NCI-H2081 treated with DMSO at 0.1 percent for 48 hours (cell line): ENCODE results near the gene RDM1.
"Not testable (repeated sequence)": the region's sequence is repeated elsewhere in the genome, so short reads cannot be mapped to it uniquely, and the experiment has no call there.

ENCODE experiments used
- DNase-seq: peaks from one replicate; lab custom pipeline; 2025; lab: John Stamatoyannopoulos, UW

RDM1 gene

GRCh38 chr17:35898283-35899070 is 32.1 kb downstream of the RDM1 start:
- DNase-seq, result no peak

DNA sequence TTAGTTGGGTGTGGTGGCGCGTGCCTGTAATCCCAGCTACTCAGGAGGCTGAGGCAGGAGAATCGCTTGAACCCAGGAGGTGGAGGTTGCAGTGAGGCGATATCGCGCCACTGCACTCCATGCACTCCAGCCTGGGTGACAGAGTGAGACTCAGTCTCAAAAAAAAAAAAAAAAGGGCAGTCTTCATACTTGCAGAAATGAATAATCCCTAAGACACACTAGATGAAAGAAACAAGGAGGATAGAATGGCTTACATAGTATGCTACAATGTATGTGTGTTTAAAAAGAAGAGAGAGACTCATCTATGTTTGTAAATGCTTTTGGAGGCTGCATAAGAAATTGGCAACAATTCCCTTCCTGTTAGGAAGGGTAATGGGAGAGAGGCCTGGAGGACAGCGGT is 32.8 kb downstream of the RDM1 start:
- not testable (repeated sequence) for DNase-seq

- DNase-seq, result no peak
These were observed 34.7 kb downstream of the RDM1 start for GRCh38 chr17:35895636-35896587.

DNA sequence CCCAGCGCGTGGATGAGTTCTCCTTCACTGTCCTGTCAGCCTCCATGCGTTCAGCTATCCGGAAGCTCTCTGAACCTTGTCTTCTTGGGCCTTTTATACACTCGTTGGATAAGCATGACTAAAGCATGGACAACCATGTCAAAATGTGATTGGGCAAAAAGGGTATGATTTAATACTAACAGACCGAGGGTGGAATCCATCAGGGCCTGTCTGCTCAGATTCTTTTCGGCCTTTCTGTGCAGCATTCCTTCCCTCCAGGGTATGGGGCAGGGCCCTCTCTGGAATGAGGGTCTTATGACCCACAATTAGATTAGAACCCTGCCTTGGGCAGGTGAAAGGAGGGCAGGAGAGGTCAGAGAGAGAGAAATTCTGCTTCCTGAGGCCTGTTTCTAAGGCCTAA is 36.4 kb downstream of the RDM1 start:
- DNase-seq, result no peak

DNA sequence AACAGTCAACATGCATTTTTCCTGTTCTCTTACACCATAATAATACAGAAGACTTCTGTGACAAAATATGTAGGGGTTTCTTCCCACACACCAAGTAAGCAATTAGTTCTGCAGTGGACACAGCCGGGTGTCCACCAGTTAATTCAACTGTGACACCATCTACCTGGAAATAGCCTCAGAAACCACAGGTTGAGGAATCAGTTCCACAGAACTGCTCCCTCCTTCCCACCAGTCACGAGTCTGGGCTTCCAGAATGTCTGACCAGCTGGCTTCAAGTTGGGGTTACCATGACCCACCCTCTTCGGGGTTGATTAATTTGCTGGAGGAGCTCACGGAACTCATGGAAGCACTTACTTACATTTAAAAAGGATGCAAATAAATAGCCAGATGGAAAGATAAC is 36.8 kb downstream of the RDM1 start:
- DNase-seq, result no peak

DNA sequence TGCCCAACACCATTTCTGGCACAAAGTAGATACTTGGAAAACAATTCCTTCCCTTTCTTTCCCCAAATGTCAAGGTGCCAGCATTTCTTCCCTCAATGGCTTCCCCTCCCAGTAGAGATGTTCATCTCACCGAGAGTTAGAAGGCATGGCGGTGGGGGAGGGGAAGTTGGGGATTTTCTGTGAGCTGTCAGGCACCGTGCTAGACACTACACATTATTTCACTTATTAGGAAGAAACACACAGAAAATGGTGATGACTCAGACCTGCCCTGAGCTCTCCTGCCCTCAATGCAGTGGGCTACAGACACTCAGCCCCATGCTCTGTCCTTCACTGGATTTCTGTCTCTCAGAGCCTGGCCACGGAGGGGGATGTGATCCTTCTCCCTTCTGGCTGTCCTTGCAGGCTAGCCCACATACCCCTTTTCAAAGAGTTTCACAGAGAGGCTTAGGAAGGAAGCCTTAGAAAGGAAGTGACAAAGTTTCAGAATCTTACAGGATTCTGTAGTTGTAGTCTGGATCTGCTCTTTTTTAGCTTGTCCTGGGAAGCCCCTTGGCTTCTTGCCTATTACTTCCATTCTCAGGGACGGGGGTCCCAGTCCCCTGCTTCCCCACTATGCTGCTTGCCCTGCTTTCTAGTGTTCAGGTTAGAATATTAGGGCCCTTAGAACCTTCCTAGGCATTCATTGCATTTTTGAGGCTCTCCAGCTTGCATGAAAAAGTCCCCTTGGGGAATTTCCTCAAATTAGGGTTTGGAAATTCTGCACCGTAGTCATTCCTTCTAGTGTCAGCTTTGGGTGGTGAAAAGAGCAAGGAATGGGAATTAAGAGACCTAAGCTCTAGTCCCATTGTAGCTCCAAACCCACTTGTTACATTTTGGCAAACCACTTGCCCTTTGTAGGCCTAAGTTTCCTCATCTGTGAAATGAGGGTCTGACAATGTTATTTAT is 38.2 kb downstream of the RDM1 start:
- no peak for DNase-seq

GRCh38 chr17:35891269-35891668 is 39.3 kb downstream of the RDM1 start:
- DNase-seq, result no peak

GRCh38 chr17:35890774-35891155 is 39.8 kb downstream of the RDM1 start:
- DNase-seq, result no peak

DNA sequence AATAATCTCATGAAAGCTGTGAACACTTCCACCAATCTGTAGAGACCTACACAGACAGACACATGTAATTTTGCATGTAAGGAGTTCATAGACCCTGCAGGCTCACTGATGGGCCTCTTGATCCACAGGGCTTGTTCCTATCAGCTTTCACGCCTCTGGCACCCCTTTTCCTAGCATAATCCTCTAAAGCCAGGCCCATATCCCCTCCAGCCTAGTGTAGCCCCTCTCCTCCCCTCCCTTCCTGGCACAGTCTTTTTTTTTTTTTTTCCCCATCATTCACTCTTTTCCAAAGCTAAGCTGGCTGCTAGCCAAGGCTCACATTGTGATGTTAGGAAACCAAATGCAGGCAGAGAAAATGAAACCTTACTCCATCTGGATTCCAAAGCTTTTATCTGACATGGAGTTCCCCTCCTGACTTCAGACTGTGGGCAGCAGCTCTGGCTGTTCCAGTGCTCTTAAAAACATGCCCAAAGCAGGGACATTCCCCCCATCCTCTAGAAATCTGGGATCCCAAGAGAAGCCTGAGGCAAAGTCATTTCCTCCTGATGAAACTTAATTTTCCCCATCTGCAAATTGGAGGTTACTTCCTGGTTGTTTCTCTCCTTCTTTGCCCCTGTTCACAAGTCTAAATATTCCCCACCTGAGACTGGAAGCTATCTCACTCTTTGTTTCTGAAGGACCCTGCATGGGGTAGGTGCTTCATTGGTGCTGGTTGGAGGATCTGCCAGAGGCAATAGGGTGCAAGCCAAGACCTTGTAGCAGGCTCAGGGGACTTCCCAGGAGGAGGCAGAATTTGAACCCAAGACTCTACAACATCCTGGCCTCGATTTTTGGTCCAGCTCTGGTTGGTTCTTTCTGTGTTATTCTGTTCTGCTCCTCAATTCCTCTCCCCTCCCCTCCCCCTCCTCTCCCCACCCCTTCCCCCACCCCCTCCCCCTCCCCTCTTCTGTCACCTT is 40.5 kb downstream of the RDM1 start:
- DNase-seq, result no peak

DNA sequence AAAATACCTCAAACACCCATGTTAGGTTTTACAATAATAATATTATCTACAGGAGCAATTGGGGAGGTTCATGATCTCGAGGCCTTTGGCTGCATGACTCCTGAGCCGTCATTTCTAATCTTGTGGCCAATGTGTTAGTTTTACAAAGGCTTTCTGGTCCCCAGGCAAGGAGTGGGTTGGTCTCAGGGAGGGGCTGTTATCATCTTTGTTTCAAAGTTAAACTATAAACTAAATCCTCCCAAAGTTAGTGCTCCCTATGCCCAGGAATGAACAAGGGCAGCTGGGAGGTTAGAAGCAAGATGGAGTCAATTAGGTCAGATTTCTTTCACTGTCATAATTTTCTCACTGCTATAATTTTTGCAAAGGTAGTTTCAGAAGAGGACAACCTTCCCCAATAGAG is 41.3 kb downstream of the RDM1 start:
- DNase-seq, result no peak

GRCh38 chr17:35879773-35880654 is 50.6 kb downstream of the RDM1 start, which contains the start of gene CCL5:
TSS of gene CCL5 (minus strand) at chr17:35880360.
- no peak for DNase-seq

DNA sequence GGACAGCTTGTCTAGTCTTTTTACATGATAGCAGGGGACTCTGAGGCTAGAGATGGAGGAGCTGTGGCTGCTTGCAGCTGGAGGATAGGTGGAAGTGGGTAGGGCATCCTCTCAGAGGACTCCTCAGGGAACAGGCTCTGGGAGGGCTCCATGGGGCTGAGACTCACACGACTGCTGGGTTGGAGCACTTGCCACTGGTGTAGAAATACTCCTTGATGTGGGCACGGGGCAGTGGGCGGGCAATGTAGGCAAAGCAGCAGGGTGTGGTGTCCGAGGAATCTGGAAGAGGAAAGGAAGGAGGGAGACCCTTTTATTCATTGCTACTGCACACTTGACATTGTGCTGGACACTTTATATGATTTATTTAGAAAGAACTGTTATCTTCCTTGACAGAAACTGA is 52.2 kb downstream of the RDM1 start:
- no peak for DNase-seq

- no peak for DNase-seq
These were observed 53.1 kb downstream of the RDM1 start for GRCh38 chr17:35877345-35878029.

GRCh38 chr17:35876534-35876933 is 54.0 kb downstream of the RDM1 start:
- DNase-seq, result no peak

DNA sequence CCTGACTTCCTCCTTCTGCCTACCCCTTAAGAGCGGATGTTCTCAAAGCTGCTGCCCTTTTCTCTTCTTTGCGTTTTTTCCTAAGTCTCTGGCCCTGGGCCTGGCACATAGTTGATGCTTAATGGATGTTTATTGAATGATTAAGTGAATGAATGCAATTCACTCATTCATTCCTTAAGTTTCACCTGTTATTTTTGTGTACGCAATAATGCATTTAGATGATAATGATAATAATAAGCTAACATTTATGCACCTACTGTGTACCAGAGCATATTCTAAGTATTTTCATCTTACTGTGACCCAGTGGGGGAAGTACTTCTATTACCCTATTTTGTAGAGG is 54.8 kb downstream of the RDM1 start:
- DNase-seq, result no peak

DNA sequence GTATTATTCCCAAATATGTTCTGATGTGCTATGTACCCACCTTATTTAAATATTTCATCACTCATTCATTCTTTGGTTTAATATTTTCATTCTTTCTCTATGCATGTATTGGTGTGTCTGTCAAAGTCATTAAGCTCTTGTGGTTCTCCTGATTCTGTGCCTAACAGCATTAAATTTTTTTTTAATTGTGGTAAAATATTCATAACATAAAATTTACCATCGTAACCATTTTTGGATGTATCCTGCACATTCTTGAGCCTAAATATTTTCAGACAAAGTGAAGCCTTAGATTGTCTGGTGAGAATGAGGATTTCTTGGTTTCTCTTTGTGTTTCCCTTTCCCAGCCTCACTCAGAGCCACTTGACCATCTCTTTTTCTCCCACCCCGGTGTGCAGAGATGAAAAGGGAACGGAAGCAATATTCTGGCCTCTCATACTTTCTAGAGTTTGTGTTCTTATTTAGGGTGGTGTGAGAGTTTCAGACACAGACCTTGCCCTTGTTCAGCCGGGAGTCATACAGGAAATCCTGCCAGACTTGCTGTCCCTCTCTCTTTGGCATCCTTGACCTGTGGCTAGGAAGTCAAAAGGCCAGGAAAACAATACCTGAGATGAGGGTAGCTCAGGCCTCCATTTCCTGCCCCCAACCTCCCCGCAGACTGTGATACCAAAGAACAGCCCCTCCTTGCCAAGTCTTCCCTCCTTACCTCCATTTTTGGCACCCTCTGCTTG is 55.3 kb downstream of the RDM1 start:
- no peak for DNase-seq

GRCh38 chr17:35872196-35872980 is 58.2 kb downstream of the RDM1 start:
- no peak for DNase-seq
